GM12892 (cell line): ENCODE measurements around the gene EIF2B1.

ENCODE experiments used
- POLR2A ChIP-seq: IDR thresholded peaks from 2 replicates; pipeline ENCODE4 v1.6.1; 2011; ENCODE audit warnings: low read depth, low read length, control low read depth
- TAF1 ChIP-seq: IDR thresholded peaks from 2 replicates; pipeline ENCODE4 v1.6.1; 2011; ENCODE audit warnings: low read depth, mild to moderate bottlenecking, control low read depth, low read length, borderline replicate concordance

DNA sequence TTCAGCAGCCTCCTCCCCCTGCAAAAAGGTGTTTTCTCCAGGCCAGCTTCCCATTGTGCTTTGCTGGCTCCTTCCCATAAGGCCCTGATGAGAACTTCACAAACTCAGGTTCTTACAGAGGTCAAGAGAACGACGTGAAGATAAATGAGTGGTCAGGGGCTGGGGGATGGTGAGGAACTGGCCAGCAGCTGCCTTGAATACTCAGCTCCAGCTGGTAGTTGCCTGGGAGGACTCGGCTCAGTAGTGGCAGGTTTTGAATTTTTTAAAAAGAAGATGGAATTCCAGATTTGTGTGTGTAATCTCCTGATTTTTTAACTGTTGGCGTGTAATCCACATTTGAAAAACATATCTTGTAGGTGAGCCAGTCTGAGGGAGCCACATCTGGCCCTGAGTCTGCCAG, 25.7 kb downstream of the EIF2B1 start:
- no peak for TF ChIP-seq POLR2A
- no peak for TF ChIP-seq TAF1
